Posterior cingulate gyrus (tissue), 11 donors: ENCODE data around the gene RALGPS1.

Experiments
- DNase-seq, 10 donors: peaks; one replicate each; pipeline versions ENCODE4 v3.0.0 to v3.0.0-alpha.2; 2020 to 2021; ENCODE audit warnings: mixed read lengths in 3 of 10
- intact Hi-C: fragments of 100-400 bp; cut with DNase I; formaldehyde crosslinking; loops from one replicate; pipeline ENCODE4 v1.15.1; 2023

RALGPS1 gene

DNA sequence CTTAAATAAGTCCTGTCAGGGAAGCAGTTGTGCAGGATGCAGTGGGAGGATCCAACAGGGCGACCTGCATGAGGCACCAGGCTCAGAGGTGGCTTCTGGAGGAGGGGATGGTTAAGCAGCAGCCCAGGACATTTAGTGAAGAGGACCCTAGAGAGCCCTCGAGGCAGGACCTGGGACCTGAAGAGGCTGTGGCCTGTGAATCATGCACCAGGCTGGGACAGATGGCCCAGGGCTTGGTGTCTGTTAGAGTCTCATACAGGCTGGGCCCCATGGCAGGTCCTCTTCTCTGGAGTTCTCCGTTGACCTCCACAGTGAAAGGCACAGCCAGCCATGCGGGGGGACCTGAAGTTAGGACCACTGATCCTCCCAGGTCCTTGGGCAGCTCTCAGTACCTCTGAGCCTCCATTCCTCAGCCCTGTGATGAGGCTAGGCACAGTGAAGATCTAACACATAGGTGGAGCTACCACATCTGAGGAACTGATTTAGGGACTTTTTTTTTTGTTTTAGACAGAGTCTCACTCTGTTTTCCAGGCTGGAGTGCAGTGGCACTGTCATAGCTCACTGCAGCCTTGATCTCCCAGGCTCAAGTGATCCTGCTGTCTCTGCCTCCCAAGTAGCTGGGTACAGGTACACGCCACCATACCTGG is 289.2 kb downstream of the RALGPS1 start:
- peak in 2 of 10 donors; percentile 2 to 78 for DNase-seq
- intact Hi-C loops = no loop called here

DNA sequence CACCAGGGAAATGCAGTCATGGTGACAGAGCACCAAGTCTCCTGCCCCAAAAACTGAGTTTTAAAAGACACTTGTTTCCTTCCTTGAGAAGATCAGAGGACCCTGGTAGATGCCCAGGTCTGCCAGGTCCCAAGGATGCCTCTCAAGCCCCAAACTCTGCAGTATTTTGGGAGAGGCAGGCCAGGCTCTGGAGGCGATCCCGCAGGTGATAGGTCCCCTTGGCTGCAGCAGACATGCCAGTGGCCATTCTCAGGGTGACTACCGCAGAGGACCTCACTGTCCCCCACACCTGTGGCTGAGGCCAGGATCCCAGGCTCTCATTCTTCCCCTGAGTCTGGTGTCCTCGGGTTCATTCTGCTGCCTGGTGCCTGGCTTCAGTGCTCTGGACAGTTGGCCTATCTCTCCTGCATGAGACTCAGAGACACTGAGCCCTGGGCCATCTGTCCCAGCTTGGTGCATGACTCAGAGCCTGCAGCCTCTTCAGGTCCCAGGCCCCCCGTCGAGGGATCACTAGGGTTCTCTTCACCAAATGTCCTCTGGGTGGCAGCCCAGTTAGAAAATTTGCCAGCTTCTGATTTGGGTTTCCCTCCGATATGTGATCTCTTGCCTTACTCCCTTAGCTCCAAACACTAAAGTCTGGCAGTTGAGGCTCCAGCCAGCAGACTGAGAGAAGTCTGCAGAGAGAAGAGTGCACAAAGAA is 290.3 kb downstream of the RALGPS1 start:
- DNase-seq = peak in 2 of 10 donors; percentile 29 to 84
- intact Hi-C loops = no loop called here

DNA sequence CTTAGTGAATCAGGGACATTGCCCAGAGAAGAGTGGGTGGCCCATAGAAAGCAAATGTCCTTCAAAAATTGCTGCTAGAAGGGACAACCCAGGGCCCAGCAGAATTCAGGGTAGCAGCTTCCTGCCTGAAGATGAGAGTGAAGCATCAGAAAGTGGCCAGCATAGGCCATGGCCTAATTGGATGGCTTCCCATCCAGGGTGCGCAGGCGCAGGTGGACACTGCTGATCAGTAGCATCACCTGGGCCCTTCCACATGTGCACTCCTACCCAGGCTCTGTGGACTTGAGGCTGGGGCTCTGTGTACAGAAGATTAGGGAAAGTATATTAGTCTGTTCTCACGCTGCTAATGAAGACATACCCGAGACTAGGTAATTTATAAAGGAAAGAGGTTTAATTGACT is 291.4 kb downstream of the RALGPS1 start:
- DNase-seq = peak in 1 of 10 donors; percentile 36
- intact Hi-C loops = no loop called here

DNA sequence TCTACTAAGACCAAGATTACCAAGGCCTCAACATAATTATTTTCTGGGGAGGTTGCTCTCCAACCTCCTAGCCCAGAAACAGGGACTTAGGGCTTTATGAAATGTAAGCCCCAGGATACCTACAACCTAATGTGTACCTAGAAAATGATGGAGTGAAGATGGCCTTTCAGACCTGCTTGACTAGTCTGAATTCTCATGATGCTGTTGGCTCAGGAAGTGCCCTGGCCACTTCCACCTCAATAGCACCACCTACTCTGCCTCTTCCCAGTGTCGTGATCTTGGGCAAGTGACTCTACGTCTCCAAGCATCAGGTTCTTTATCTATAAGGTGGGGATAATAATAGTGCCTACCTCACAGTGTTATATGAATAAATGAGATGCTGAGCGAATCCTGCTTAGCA is 292.1 kb downstream of the RALGPS1 start:
- intact Hi-C loops = no loop called here
- DNase-seq = no peak

DNA sequence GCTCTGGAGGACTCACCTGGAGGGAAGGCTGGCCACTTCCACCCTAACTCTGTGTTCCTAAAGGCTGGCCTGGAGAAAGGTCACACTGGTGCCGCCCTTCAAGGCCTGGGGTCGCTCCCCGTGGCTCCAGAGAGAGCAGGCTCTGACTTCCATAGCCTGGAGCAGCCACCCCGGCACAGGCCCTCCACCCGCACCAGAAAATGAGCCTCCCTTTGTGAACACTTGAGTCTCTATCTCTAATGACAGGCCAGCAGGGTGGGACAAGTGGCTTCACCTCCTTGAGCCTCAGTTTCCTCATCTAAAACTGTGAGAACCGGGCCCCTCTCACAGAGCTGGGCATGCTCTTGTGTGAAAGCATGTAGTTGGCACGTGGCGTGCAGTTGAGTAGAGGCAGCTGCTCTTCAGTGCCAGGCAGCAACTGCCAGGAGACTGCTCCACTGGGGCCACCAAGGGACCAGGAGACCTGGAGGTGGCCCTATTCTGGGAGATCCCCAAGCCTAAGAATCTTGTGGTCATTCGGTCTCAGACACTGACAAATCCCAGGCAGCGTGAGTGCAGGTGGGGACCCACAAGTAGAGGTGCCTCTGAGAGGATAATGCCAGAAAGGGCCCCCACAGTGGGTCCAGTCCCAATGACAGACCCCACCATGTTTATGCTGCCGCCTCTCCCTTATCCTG is 293.3 kb downstream of the RALGPS1 start:
- intact Hi-C loops = no loop called here
- DNase-seq = peak in 1 of 10 donors; percentile 24

DNA sequence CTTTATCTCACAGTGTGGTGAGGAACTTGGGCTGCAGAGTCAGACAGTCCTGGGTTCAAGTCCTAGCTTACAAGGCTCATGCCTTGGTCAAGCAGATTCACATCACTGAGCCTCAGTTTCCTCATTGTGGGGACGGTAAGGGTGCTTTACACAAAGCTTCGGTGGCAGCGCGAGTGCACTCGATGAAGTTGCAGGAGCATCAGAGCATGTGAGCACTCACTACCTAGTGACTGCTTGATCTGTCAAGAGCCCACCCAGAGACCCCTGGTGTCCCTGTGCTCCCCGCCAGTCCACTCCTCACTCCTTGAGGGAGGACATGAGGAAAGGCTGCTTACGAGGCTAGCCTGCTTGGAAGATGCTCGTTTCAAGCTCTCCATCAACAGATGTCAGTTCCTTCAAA is 293.8 kb downstream of the RALGPS1 start:
- intact Hi-C loops = no loop called here
- no peak for DNase-seq

DNA sequence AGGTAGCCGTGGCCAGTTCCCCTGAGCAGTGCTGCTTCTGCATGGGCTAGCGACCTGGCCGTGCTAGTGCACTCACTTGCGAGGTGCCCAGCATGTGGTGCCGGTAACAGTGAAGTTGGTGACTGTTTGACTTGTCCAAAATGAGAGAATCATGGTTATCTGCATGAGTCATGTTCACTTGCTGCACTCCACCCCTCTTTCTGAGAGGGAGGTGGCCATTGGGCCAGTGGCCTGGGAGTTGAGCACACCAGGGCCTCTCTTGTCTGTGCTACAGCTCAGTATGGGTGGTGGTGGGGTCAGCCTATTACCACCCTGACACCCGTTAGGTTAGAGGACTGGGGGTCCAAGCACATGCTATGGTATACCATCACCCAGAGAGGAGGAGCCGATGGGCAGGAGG is 294.6 kb downstream of the RALGPS1 start:
- intact Hi-C loops = no loop called here
- DNase-seq = no peak

DNA sequence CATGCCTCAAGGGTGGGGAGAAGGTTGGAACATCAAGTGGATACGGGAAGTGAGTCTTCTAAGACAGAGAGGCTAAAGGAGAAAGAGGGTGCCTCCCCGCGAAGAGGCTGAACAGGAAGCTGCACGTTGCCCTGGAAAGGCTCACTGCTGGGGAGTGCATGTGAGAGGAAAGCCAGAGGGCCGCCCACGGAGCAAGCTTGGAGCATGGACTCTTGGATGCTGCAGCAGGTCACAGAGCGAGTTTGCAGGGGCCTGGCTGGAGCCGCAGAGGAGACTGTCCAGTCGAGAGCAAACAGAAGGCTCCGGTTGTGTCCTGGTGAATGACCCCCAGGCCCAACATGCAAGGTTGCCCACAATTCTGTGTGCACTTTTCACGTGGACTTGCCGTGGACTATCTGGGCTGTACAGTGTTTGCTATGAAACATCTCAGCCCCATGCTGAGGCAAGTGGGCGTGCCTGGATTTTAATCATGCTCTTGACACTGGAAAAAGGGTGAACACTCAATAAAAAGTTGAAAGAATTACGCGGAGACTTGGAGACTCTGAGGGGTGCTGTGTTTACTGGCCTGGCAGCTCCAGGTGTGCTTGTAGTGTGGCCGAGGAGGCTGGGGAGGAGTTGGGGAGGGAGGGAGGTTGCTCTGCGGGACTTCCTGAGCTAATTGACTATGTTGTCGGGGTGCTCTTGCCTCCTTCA is 295.5 kb downstream of the RALGPS1 start:
- intact Hi-C loops = no loop called here
- no peak for DNase-seq

DNA sequence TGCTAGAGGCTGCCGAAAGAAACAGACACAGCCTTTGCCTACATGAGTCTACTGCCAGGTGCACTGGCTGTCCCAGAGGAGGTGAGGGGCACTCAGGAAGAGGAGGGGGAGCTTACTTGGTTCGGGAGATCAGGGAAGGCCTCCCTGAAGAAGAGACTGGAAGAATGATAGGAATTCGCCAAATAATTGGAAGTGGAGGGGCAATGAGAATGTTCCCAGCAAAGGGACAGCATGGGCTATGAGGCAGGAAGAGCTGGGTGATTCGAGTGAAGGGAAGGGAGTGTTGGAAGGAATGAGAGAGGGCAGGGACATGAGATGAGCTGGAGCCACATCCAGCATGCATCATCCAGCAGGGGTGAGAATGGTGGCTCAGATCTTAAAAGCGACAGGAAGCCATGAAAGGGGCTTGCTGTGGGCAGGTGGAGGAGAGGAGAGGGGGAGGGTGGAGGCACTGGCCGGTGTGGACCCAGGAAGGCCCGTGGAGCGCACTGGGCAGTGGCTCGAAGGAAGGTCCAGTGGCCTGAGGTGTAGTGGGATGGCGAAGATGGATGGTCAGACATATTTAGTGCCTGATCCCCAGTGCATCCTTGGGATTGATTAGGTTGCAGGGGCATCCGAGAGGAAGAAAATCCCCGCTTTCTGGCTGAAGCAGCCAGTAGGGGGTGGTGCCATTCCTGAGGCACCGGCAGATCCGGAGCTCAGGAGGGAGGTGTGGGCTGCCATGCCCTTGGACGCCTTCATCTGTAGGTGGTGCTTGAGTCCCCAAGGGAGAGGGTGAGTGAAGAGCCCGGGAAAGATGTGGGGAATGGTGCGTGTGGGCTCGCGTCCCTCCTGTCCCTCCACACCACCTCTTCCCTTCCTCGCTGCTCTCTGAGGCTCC is 296.5 kb downstream of the RALGPS1 start:
- intact Hi-C loops = no loop called here
- no peak for DNase-seq

DNA sequence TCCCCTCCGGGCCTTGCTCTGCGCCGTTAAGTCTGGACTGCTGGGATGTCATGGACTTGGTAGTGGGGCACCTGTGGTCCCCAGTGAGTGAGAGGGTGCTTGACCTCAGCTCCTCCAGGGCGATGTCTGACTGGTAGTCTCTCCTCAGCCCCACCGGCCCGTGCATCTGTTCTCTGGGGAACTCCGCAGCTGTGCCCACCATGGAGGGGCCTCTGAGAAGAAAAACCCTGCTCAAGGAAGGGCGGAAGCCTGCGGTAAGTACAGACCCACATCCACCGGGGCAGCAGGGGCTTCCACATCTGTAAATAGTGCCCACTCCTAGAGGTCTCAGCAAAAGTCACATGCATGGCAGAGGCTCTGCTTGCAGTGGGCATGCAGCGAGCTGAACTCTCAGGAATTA is 297.4 kb downstream of the RALGPS1 start:
- no peak for DNase-seq
- intact Hi-C loops = no loop called here

DNA sequence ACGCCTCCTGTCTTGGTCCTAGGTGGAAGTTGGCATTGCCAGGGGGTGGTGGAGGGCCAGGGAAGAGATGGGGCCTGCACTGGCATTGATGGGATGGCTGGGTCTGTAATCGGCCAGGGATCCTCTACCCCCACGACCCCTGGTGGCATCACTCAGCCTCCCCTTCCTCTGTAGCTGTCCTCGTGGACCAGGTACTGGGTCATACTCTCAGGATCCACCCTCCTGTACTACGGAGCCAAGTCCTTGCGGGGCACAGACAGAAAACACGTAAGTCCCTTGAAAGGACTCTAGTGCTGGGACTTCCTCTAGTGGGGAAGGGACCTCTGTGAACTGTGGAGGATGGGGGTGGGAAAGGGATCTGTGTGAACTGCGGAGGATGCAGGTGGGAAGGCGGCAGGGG is 297.9 kb downstream of the RALGPS1 start:
- intact Hi-C loops = no loop called here
- no peak for DNase-seq

DNA sequence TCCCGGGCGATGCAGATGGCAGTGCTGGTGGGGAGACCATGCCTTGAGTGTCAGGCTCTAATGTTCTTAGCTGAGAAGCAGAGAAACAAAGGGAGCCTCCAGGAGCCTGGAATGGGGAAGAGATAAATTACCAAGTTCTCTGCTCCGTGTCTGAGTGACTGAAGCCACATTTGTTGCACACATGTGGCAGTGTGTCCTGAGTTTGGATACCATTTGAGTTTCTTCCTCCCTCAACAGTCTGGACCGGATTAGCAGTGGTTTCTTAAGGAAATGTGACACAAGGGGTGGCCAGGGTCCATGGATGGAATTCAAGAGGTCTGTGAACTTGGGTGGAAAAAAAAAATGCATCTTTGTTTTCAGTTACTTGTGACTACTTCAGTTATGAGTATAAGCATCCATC is 299.3 kb downstream of the RALGPS1 start:
- DNase-seq = no peak

DNA sequence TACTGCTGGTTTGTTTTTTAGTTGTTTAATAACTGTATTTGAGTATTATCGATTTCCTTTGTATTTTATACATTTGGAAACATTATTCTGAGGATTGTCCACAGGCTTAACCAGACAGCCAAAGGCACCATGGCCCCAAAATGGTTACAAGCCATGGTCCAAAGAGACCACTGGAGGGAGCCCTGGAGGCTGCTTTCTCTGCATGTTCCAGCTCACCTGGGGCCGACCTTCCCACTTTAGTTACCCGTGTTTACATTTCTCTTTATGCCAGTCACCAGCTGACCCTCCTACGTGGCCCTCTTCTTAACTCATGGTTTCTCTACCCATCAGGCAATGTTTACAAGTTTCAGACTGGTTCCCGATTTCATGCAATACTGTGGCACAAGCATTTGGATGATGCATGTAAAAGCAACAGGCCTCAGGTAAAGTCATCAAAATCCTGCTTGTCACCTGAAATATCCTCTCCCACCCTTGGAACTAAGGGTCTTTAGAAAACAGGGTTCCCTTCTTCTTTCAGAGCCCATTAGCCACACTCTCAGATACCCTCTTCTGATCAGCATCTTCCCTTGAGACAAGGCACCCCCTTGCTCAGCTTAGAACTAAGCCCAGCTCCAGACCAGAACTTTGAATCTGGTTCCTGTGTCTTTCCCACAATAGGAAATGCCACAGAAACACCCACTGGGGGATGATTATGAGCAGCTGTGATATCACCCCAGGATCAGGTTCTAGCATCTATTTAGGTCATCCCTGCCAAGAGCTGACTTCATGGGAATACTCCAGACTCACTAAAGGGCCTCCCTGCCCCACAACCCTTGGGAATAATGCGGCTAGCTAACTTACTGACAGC is 300.1 kb downstream of the RALGPS1 start:
- intact Hi-C loops = no loop called here
- peak in 7 of 10 donors; percentile 50 to 90 (median 68) for DNase-seq

More for the DNA sequence above, 299.3 kb downstream of the RALGPS1 start:
- intact Hi-C loops = no loop called here

DNA sequence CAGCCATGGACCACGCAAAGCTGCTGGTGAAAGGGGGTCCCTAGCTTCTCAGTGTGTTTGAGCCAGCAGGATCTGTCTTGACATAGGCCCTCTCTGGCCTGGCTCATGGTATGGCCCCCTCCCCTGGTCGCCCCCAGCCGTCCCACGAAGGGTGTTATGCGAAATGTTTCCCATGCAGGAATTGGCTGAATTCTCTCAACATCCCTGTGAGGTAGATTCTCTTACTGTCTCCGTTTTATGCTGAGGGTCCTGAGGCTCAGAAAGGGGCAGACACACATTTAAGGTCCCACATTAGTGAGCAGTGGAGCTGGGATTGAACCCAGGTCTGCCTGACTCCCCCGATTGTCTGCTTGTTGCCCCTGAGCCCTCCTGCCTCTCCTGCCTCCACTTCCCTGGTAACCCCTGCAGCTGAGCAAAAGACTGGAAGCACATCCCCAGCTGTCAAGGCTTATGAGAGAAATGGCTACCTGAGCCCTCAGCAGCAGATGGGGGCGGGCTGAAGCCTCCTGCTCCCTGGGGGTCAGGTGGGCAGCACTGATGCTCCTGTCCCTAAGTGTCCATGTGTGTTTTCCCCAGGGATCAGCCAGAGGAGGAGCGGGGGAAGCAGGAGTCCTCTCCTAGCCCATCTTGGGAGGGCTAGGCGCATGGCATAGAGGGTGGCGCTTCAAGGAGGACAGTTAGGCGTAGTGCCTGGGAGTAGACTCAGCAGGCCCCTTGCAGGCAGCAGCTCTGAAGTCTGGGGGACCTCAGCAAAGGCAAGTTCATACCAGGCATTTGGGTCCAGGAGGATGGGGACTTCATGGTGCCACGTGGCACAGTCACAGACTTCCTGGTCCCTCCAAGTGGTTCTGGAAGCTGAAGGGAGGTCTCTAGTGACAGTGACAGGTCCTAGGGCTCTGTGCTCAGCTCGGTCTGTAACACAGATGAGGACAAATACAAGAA is 301.0 kb downstream of the RALGPS1 start:
- DNase-seq = peak in 1 of 10 donors; percentile 65

DNA sequence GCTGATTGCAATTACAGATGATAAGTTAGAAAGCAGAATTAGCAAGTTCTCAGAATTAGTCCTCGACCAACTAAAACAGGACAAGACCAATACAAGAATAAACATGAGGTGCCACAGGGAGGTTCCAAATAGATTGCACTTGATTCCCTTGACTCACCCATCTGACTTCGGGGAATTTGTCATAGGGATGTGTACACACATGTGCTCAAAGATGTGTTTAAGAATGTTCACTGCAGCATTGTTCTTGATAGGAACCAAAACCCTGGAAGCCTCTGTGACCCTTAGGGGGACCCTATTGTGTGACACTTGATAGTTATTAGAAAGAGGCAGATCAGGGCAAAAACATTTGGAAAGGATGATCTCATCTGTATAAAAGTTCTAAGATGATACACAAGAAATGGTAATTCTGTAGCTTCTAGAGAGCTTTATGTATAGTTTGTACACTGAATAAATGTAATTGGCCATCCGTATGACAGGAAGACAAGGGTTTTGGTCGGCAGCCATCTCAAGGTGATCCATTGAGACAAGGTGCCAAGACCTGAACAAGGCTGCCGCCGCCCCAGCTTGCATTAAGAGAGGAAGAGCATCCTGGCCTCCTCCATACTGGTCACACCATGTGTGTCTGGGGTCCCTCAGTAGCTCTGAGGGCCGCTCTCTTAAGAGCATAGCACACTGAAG is 301.8 kb downstream of the RALGPS1 start:
- intact Hi-C loops = no loop called here
- peak in 1 of 10 donors; percentile 74 for DNase-seq

More for the DNA sequence above, 301.0 kb downstream of the RALGPS1 start:
- intact Hi-C loops = no loop called here

DNA sequence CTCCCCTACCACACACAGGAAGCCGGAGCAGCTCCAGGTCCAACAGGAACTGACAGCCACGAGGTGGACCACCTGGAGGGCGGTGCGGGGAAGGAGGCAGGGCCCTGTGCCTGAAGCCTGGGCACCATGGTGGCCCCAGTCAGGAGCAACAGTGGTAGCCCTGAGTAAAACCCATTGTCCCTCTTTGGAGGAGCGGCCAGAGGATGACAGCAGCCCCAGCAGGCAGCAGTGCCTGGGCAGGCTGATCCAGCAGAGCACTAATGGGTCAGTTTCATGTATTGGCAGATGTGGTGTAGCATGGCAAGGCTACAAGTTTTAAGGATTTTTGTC is 302.3 kb downstream of the RALGPS1 start:
- intact Hi-C loops = no loop called here
- DNase-seq = peak in 1 of 10 donors; percentile 82

DNA sequence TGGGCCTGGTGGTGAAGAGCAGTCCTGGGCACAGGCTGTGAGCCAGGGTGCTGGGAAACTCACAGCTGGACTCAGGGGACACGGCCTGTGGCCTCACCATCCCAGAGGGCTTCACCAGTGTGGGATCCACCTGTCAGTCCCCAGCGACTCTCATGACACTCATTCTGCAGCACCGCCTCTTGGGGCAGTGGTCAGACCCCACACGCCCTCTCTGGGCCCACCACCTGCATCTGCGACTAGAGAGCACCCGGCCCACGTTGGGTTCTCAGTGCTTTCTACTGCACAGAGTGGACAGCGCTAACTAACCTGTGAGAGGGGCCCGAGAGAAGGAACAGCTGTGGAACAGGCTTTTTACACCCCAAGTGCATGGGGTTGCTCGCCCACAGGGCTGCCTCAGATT is 304.2 kb downstream of the RALGPS1 start:
- DNase-seq = no peak
- intact Hi-C loops = no loop called here

DNA sequence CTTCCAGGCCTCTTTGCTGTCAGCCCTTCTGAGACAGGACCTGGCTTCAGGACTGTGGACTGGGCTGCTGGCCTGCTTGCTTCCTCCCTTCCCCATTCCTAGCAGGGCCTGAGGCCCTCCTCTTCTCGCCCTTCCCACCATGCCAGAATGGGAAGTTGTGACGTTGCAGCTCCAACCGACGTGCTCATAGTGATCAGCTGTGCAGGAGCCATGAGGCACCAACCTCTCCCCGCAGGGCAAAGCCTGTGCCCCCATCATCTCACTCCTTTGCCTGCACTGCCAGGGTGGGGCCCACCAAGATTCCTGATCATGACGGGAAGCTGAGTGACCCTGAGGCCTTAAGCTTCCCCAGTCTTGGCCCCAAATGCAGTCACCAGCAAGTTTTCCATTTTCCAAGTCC is 304.9 kb downstream of the RALGPS1 start:
- DNase-seq = peak in 1 of 10 donors; percentile 70
- intact Hi-C loops = no loop called here
